OCI-LY1 (cell line): ENCODE measurements around the gene BTG4.

ENCODE experiments used
- H2AFZ ChIP-seq: fragments of 200-600 bp; sonication (generic), shearing (Covaris generic); 2 replicates; pipeline ENCODE4 v1.6.0; 2014; ENCODE audit warnings: antibody characterized with exemption, mild to moderate bottlenecking, low read length
- H3F3A ChIP-seq: fragments of 200-600 bp; sonication (generic), shearing (Covaris generic); 2 replicates; pipeline ENCODE4 v1.6.0; 2014; ENCODE audit warnings: mild to moderate bottlenecking, antibody characterized with exemption, low read length, moderate library complexity; ENCODE audit not compliant: insufficient read depth
- H3K27ac ChIP-seq: fragments of 200-600 bp; sonication (generic); 2 replicates; pipeline ENCODE4 v1.5.1; 2014; ENCODE audit warnings: low read length, mixed run types, mild to moderate bottlenecking, low read depth; ENCODE audit not compliant: poor library complexity, severe bottlenecking
- H3K27me3 ChIP-seq: fragments of 200-600 bp; sonication (generic); 2 replicates; pipeline ENCODE4 v1.6.0; 2014; ENCODE audit warnings: antibody characterized with exemption, mild to moderate bottlenecking, low read length, moderate library complexity; ENCODE audit not compliant: insufficient read depth
- H3K36me3 ChIP-seq: fragments of 200-600 bp; sonication (generic); 2 replicates; pipeline ENCODE4 v1.6.1; 2014; ENCODE audit warnings: mild to moderate bottlenecking, antibody characterized with exemption, low read length, moderate library complexity, mixed read lengths; ENCODE audit not compliant: insufficient read depth
- H3K4me1 ChIP-seq: fragments of 200-600 bp; sonication (generic); 2 replicates; pipeline ENCODE4 v1.5.1; 2014; ENCODE audit warnings: mild to moderate bottlenecking, low read length, moderate library complexity; ENCODE audit not compliant: insufficient read depth, severe bottlenecking
- H3K4me2 ChIP-seq: fragments of 200-600 bp; sonication (generic), shearing (Covaris generic); 2 replicates; pipeline ENCODE4 v1.6.1; 2014; ENCODE audit warnings: low read length
- H3K4me3 ChIP-seq: fragments of 200-600 bp; sonication (generic); 2 replicates; pipeline ENCODE4 v1.5.1; 2014; ENCODE audit warnings: low read length, low read depth, mild to moderate bottlenecking, mixed read lengths; ENCODE audit not compliant: poor library complexity, severe bottlenecking
- H3K79me2 ChIP-seq: fragments of 200-600 bp; shearing (Covaris generic); 2 replicates; pipeline ENCODE4 v1.6.1; 2016; ENCODE audit warnings: mixed run types, low read length, mixed read lengths; ENCODE audit not compliant: insufficient read depth
- H3K9ac ChIP-seq: fragments of 200-600 bp; sonication (generic), shearing (Covaris generic); 2 replicates; pipeline ENCODE4 v1.6.1; 2014; ENCODE audit warnings: mild to moderate bottlenecking, low read length, mixed read lengths
- H3K9me2 ChIP-seq: fragments of 200-600 bp; sonication (generic), shearing (Covaris generic); 2 replicates; pipeline ENCODE4 v1.6.1; 2014; ENCODE audit warnings: low read depth, mild to moderate bottlenecking, low read length, mixed read lengths
- H3K9me3 ChIP-seq: fragments of 200-600 bp; shearing (Covaris generic); 2 replicates; pipeline ENCODE4 v1.6.1; 2014; ENCODE audit warnings: low read length, mixed read lengths
- H4K20me1 ChIP-seq: fragments of 200-600 bp; sonication (generic), shearing (Covaris generic); 2 replicates; pipeline ENCODE4 v1.6.0; 2016; ENCODE audit warnings: mild to moderate bottlenecking, low read length; ENCODE audit not compliant: insufficient read depth
- EZH2 ChIP-seq: fragments of 200-600 bp; sonication (generic), shearing (Covaris generic); IDR thresholded peaks from 2 replicates; pipeline ENCODE4 v1.8.0; 2017; ENCODE audit warnings: borderline replicate concordance, mixed run types, mild to moderate bottlenecking, antibody characterized with exemption, low read length, moderate library complexity, mixed read lengths
- TF ChIP-seq, protein P1 (sequence below): fragments of 200-600 bp; sonication (generic), shearing (Covaris generic); IDR thresholded peaks from 2 replicates; pipeline ENCODE4 v1.5.1; 2017; ENCODE audit warnings: mild to moderate bottlenecking, antibody characterized with exemption, low read length, moderate library complexity, mixed read lengths

Gene BTG4

DNA sequence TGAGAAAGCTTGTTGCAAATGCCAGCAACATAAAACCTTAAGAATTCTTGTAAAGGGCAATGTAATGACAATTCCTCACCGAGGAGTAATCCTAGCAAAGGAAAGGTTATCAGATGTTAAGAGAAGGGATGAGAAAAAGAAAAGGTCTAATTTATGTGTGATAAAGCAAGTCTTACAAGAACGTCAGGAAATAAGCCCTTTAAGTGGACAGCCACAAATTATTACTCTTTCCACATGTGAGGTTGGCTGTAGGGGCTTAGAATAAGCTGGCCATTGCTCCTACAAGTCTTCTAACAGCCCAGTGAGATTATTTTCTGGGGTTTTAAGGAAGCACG, 37.6 kb upstream of the BTG4 start:
- H4K20me1 ChIP-seq = no peaks in the 10 kb centered on the region
- no peaks in the 10 kb centered on the region for H3F3A ChIP-seq
- H3K9me3 ChIP-seq = no peaks in the 10 kb centered on the region
- H3K79me2 ChIP-seq = no peaks in the 10 kb centered on the region
- H3K36me3 ChIP-seq = no peaks in the 10 kb centered on the region
- H3K27ac ChIP-seq = no peak overlapping the region
- TF ChIP-seq EZH2 = no peak
- TF ChIP-seq, protein P1, sequence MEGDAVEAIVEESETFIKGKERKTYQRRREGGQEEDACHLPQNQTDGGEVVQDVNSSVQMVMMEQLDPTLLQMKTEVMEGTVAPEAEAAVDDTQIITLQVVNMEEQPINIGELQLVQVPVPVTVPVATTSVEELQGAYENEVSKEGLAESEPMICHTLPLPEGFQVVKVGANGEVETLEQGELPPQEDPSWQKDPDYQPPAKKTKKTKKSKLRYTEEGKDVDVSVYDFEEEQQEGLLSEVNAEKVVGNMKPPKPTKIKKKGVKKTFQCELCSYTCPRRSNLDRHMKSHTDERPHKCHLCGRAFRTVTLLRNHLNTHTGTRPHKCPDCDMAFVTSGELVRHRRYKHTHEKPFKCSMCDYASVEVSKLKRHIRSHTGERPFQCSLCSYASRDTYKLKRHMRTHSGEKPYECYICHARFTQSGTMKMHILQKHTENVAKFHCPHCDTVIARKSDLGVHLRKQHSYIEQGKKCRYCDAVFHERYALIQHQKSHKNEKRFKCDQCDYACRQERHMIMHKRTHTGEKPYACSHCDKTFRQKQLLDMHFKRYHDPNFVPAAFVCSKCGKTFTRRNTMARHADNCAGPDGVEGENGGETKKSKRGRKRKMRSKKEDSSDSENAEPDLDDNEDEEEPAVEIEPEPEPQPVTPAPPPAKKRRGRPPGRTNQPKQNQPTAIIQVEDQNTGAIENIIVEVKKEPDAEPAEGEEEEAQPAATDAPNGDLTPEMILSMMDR = no peak
- H2AFZ ChIP-seq = no peak overlapping the region
- H3K4me1 ChIP-seq = no peaks in the 10 kb centered on the region
- H3K9me2 ChIP-seq = no peaks in the 10 kb centered on the region
- H3K9ac ChIP-seq = no peak overlapping the region
- no peak overlapping the region for H3K4me3 ChIP-seq
- peaks cover 8% of the 10 kb centered on the region for H3K27me3 ChIP-seq
- no peak overlapping the region for H3K4me2 ChIP-seq

DNA sequence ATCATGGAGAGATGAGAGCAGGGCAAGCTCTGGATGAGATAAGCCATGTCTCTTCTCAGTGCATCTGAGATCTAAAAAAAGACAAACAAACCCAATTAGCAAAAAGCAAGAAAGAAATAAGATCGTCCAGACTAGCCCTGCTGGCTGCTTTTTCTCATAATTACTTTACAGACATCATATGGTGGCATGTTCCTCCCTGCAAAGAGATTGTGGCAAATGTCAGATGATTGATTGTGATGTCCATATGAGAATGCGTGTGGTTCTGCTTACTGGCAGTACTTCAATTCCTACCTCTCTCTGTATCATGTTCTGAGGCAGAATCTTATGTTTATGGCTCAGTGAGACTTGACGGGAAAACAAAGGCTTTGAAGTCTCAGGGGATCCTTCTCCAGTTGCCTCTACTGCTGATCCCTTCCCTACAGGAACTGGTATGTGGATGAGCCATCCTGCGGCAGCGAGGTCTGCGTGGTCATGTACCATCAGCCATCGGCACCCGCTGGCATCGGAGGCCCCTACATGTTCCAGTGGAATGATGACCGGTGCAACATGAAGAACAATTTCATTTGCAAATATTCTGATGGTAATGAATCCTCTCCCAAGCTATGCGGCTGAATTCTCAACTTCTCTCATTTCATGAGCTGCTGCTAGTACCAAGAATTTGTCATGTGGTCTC, 37.1 kb upstream of the BTG4 start:
- Histone ChIP-seq H3K79me2 (no peaks in the 10 kb centered on the region), H4K20me1 (no peaks in the 10 kb centered on the region), H2AFZ (no peak overlapping the region), H3K27ac (no peak overlapping the region), H3K9ac (no peak overlapping the region), H3K9me2 (no peaks in the 10 kb centered on the region), H3K9me3 (no peaks in the 10 kb centered on the region), H3K27me3 (peaks cover 8% of the 10 kb centered on the region), H3F3A (no peaks in the 10 kb centered on the region), H3K4me3 (no peak overlapping the region), H3K4me1 (no peaks in the 10 kb centered on the region), H3K4me2 (no peak overlapping the region), H3K36me3 (no peaks in the 10 kb centered on the region)
- TF ChIP-seq, protein P1 = no peak
- TF ChIP-seq EZH2 = no peak

DNA sequence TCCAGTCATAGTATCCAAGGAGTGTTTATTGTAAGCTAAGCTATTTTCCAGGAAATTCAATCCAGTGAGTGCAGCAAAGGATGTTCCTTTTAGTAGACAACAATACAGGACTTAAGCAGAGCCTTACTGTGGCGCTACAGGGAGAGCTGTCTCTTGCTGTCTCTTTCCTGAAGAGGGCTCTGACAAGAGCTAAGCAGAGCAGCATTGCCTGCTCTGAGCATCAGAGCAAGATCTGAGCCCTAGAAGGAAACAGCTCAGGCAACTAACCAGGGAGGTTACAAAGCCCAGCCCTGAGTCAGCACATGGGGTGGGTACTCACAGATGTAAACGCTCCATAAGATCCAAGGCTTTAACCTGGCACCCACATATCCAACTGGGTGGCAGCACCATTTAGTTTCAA, 36.3 kb upstream of the BTG4 start:
- no peaks in the 10 kb centered on the region for H3K79me2 ChIP-seq
- no peaks in the 10 kb centered on the region for H3F3A ChIP-seq
- no peaks in the 10 kb centered on the region for H3K9me2 ChIP-seq
- peaks cover 8% of the 10 kb centered on the region for H3K27me3 ChIP-seq
- H4K20me1 ChIP-seq = no peaks in the 10 kb centered on the region
- H3K4me3 ChIP-seq = no peak overlapping the region
- no peak overlapping the region for H3K4me2 ChIP-seq
- H3K27ac ChIP-seq = no peak overlapping the region
- no peak overlapping the region for H2AFZ ChIP-seq
- no peaks in the 10 kb centered on the region for H3K36me3 ChIP-seq
- H3K9ac ChIP-seq = no peak overlapping the region
- no peaks in the 10 kb centered on the region for H3K4me1 ChIP-seq
- H3K9me3 ChIP-seq = no peaks in the 10 kb centered on the region
- TF ChIP-seq, protein P1 = no peak
- TF ChIP-seq EZH2 = no peak
